NB4 (cell line): ENCODE data around the gene MCF2L.

ENCODE experiments used
- CTCF ChIP-seq: IDR thresholded peaks from one replicate; pipeline ENCODE4 v1.5.1; 2012; ENCODE audit warnings: low read depth, low read length
- MAX ChIP-seq: IDR thresholded peaks from 2 replicates; pipeline ENCODE4 v1.6.1; 2011; ENCODE audit warnings: low read depth, low read length
- POLR2A ChIP-seq: IDR thresholded peaks from 2 replicates; pipeline ENCODE4 v1.6.1; 2011; ENCODE audit warnings: mild to moderate bottlenecking; ENCODE audit not compliant: insufficient read length; ENCODE audit errors: extremely low read depth

GRCh38 chr13:113024466-113024865 lies 55.5 kb downstream of the MCF2L start:
- no peak for TF ChIP-seq CTCF
- no peak for TF ChIP-seq MAX
- TF ChIP-seq POLR2A: no peak
